OCI-M2 (cell line): ENCODE measurements around the gene SAMD8.

Source experiments
- DNase-seq: peaks from one replicate; lab custom pipeline; 2025; ENCODE audit not compliant: unreplicated experiment; lab: John Stamatoyannopoulos, UW

SAMD8 gene

GRCh38 chr10:75111365-75111906, at the start of gene SAMD8:
TSS of gene SAMD8 (plus strand) at chr10:75111656. CDS start at chr10:75150529, 38,873 bp downstream.
- peak; percentile 81 for DNase-seq

DNA sequence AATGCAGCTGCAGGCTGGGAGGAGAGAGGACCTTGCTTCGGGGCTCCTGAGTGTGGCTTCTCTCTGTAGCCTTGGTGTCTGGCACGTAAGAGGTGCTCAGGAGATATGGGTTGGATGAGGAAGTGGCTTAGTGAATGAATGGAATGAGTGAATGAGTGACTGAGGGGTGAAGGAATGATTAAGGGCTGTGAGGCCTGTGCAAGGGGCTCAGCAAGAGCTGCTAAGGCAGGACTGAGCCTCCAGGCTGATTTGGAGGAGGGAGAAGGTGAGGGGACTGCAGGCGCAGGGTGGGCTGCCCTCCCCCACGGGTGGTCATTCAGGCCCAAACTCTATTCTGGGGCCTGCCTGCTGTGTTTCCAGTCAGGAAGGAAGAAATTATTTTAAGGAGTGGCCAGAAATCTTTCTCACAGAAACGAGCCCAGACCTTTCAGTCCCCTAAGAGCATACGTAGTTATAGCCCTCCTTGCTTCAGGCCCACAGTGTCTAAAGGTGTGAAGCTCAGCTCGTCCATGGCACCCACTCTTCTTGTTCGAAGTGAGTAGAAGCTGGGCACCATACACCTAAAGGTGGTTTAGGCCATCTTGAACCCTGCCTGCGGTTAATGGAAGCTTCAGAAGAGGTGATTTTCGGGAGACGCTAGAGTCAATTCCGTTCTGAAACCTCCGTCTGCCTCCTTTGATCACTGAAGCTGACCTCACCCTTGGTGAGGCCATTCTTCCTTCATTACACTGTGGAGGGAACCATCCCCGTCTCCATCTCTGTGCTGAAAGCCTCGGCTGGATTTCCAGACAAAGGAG, 49.5 kb upstream of the SAMD8 start:
- DNase-seq: no peak

DNA sequence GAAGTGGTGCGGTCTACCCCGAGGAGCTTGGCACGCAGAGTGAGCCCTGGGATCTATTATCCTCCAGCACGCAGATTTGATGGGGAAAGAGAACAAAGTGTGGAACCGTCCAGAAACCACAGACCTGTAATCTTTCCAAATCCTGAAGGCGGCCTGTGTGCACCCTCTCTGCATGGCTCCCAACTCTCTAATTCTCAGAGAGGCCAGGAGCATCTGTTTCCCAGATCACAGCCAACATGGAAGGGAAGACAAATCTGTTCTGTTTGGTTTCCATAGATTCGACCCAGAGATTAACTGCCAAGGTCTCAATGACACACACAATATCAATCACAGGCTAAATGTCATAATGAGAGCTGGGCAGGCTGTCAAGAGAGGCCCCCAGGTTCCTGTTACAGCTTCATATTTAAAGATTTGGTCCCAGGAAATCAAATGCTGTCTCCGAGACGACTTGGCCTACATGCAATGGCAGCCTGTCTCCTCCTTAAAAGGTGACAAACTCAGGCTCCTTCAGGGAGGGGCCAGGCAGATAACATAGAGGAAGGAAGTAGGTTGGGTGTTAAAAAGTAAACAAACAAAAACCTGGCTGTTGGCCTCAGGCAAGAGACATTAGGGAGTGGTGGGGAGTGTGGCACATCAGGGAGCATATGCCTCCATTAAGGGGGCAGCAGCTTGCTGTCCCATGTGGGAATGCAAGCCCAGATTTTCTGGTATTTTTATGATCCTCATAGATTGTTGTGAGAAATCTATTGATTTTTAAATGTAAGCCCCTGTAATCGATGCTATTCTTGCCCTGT, 48.8 kb upstream of the SAMD8 start:
- DNase-seq: no peak

GRCh38 chr10:75063461-75064230, 47.8 kb upstream of the SAMD8 start:
- no peak for DNase-seq

GRCh38 chr10:75065076-75065475, 46.4 kb upstream of the SAMD8 start:
- DNase-seq: no peak

GRCh38 chr10:75066271-75066670, 45.2 kb upstream of the SAMD8 start:
- DNase-seq: no peak

DNA sequence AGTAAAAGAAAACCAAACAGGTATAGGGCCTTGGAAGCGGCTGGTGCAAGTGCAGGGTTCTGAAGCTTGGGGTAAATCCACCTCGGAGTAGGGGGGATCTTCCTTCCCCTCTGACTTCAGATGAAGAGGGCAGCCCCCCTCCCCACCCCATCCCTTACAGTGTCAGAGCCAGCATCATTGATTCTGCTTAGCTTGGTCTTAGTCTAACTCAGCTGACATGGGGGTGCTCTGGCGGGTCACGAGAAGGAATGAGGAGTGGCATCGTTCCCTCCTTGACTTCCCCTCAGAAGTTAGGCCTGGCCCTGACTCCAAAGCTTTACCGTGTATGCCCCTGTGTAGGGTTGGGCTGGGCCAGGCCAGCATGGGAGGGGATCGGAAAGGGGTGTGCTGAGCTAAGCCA, 44.2 kb upstream of the SAMD8 start:
- DNase-seq: no peak

DNA sequence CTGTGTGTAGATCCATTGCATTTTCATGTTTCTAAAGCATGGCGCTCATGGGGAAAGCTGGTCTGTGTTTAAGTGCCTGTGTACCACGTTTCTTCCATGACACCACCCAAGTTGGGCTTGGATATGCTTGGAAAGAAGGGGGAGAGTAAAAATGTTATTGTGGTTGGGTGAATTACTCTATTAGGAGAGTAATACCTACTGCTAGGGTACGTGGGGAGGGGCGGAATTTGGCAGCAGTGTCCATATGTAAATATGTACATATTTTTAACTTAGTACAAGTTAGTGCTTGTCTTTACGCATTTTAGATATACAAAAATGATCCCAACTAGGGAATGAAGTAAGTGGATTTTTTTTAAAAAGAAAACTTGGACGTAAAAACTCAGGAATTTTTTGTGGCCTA, 42.9 kb upstream of the SAMD8 start:
- DNase-seq: no peak

DNA sequence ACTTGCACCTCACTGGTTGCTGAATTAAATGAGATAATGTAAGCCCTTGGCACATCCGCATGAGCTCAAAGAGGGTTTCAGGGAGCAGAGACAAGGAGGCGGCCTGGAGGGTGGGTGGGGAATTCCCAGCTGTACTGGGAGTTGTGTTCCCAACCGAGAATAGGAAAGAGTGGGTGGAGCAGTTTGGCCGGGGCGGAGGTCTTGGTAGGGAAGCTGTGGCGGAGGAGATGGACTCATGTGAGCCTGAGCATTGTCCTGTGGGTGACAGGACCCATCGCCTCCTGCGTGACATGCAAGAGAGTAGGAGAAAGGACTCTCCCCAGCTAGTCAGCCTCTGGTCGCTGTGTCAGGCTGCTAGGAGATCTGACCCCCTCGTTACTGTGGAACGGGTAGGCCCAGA, 41.0 kb upstream of the SAMD8 start:
- no peak for DNase-seq

DNA sequence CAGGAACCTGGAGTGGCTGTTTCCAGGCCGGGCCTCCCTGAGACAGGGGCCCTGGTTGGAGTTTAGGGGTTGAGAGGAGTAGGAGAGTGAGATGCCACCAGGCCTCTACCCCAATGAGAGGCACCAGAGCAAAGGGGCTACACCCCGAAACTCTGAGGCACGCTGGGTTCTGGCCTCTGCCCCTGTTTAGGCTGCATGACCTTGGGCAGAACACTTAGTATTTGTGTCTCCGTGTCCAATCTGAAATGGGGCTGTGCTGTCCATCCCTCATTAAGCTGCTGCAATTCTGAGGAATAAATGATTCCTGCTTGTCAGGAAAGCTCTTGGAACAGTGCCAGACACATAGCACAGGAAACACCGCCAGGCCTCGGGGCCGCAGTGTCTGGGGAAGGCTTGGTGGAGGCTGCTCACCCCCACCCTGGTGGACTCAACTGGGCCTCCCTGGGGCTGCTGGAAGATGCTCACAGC, 40.5 kb upstream of the SAMD8 start:
- DNase-seq: no peak

DNA sequence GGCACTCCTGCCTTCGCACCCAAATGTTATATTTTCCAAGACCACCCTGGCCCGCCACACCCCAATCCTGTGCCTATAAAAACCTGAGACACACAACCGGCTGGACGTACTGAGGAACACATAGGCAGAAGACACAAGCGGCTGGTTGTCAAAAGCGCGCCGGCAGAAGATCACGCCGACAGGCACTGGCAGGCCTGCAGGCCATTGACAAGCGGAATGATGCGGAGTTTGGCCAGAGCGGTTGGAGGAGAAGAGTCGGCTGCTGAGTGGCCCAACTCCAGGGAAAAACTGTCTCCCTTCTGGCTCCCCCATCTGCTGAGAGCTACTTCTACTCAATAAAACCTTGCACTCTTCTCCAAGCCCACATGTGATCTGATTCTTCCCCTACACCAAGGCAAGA, 39.7 kb upstream of the SAMD8 start:
- no peak for DNase-seq

GRCh38 chr10:75072727-75073126, 38.7 kb upstream of the SAMD8 start:
- DNase-seq: no peak

GRCh38 chr10:75073442-75073841, 38.0 kb upstream of the SAMD8 start:
- DNase-seq: no peak

DNA sequence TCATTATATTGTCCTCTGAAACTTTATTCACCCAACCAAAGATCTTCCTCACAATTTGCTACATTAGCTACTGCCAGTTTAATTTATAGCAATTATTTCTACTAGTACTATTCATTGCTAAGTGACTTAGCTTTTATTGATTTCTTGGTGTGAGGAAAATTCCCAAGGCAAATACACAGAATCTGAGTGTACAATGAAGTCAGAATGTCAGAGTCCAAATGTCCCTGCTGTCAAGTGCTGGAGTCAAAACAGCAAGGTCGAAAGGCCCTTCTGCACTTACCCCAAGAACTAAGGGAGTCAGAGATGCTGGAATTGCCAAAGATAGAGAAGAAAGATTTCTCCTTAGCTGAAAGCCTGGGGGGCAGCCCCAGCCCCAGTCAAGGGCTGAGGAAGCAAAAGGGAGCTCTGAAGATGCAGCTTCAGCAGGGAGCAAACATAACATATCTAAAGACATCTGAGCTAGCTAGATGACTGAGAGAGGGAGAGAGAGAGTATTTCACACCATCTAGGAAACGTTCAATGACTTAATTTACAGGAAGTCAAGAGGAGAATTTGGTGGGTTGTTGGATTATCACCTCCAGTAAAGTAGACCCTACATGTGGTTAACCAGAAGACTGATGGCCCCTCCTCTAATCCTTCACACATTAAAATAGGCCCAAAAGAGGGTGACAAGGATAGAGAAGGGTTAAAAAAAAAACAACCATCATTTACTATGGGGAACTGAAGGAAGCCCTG, 36.6 kb upstream of the SAMD8 start:
- no peak for DNase-seq

DNA sequence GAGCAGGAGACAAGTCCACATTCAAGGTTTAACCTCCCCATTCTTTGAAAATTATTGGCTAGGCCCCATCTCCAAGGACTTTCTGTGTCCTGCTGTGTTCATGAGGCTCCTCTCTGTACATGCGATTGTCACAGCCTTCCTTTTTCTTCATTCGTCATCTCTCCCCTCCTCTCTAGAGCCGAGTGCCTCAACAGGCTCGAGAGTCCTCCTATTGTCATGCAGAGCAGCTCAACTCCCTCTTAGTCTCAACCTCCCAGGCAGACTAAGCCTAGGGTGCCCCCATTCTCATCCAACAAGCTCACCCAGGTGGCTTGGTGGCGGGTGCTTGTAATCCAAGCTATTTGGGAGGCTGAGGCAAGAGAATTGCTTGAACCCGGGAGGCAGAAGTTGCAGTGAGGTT, 35.1 kb upstream of the SAMD8 start:
- DNase-seq: no peak

DNA sequence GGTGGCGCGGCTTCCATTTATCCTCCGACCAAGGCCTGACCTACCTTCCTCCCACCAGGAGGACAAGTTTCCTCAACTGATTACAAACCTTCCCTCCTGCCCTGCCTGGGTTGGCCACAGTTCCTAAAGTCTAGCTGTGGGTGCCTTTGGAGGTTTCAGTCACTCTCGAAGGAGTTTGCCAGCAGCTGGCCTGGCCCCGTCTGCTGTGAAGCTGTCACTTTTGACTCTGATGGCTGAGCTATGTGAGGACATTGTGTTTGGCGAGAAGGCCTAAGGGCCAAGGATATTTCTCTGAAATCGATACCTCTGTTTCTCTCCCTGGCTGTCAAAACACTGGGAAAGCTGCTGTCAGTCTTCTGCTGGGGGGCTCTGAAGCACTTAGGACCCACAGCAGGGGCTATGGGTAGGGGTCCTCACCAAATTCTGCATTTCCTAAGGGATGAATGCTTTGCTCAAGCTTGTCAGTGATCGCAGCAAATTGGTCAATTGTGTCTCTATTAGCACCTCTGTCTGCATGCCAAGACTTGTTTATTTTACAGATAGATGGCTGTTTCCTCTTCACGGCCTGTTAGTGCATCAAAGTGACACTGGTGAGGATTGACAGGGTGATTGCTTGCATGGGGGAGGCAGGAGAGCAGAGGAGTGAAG, 31.9 kb upstream of the SAMD8 start:
- DNase-seq: no peak

GRCh38 chr10:75080554-75080953, 30.9 kb upstream of the SAMD8 start:
- no peak for DNase-seq

DNA sequence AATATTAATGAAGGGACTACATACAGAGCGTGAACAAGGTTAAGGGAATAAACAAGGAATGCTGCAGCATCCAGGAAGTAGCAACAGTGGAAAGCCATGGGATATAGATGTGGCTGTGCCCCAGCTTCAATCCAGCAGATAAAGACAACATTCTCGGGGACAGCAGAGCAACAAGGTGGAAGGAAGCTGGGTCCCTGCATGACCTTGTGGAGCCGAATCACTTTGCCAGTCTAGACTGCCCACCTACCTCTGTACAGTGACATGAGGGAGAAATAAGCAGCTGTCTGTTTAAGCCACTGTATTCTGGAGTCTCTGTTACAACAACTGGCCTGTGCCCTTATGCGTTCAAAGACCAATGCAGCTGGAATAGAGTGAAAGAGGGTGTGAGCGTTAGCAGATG, 30.1 kb upstream of the SAMD8 start:
- DNase-seq: no peak

DNA sequence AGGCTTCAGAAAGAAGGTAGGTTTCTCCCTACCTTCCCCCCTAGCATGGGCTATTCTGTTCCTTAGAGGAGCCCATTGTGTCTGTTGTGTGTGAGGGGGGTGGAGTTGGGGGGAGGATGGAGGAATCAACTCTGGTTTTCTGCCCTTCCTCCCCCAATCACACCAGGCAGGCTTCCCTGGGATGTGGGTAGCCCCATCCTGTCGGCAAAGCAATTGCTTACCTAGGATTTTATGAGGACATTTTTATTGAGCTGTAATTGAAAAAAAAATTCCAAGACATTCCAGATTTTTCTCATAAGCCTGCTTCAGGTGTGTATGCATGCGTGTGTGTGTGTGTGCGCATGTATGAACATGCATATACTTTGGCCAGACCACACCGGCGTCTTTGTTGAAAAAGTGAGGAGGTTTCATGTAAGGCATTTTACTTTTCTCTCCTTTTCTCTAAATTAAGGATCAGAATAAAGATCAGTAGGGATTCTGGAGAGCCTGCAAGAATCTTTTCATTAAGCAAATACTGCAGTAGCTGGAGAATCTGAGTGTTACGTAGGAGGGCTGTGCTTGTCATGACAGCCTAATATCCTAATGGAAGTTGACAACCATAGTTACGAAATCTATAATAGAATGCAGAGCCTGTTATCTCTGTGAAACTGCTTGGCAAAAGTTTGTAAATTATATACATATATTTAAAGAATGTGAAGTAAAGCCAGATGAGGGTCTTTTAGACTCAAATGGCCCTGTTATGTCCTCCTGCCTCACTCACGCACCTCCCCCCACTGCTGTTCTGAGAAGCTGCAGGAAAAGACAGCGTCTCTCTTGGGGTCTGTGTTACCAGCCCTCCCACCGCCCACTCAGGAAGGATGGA, 27.3 kb upstream of the SAMD8 start:
- DNase-seq: no peak
